GM13976 (cell line): Measurements from ENCODE around the gene CCDC27.

Experiments used
- DNase-seq: peaks from one replicate; pipeline ENCODE4 v3.0.0; 2012; ENCODE audit warnings: low spot score
- CTCF ChIP-seq: IDR thresholded peaks from 2 replicates; pipeline ENCODE4 v1.5.1; 2012; ENCODE audit warnings: borderline replicate concordance, mild to moderate bottlenecking; ENCODE audit not compliant: insufficient read depth; ENCODE audit errors: extremely low read depth, missing control alignments, control extremely low read depth
- in situ Hi-C: fragments of 300-500 bp; cut with MboI; formaldehyde crosslinking; loops from one replicate; pipeline ENCODE4 v1.12.0; 2022; ENCODE audit warnings: low sequenced_read_pairs, mixed read lengths, inconsistent platforms; ENCODE audit not compliant: unreplicated experiment

Gene CCDC27

GRCh38 chr1:3752400-3752945, at the start of gene CCDC27:
CCDC27 (plus strand) TSS chr1:3752450; CDS start chr1:3752482, 32 bp downstream.
- in situ Hi-C loops: no loop called here
- no peak for TF ChIP-seq CTCF
- DNase-seq: no peak

GRCh38 chr1:3702528-3702927, 49.7 kb upstream of the CCDC27 start:
- TF ChIP-seq CTCF: no peak
- no peak for DNase-seq
- in situ Hi-C loops: no loop called here

- no peak for DNase-seq
- TF ChIP-seq CTCF: no peak
- in situ Hi-C loops: no loop called here
These were observed 49.1 kb upstream of the CCDC27 start for GRCh38 chr1:3702990-3703728.

GRCh38 chr1:3703786-3704371, 48.4 kb upstream of the CCDC27 start:
- TF ChIP-seq CTCF: no peak
- no peak for DNase-seq
- in situ Hi-C loops: no loop called here

GRCh38 chr1:3705341-3705950, 46.8 kb upstream of the CCDC27 start:
- in situ Hi-C loops: no loop called here
- DNase-seq: no peak
- no peak for TF ChIP-seq CTCF

- no peak for TF ChIP-seq CTCF
- no peak for DNase-seq
- in situ Hi-C loops: no loop called here
These were observed 45.5 kb upstream of the CCDC27 start for GRCh38 chr1:3706651-3707297.
